Osteoblast (primary cell): ENCODE data around the gene SLC66A1. TPM values are rescaled to one million over a fixed set of nuclear protein-coding genes. Genes with fewer than 3 reads are reported as not detected.

Source experiments
- DNase-seq: peaks from one replicate; pipeline ENCODE4 v3.0.0; 2011; ENCODE audit warnings: low spot score, mixed read lengths; ENCODE audit not compliant: insufficient read length; ENCODE audit errors: missing footprints
- H2AFZ ChIP-seq: 2 replicates; pipeline ENCODE4 v1.6.0; 2011; ENCODE audit warnings: mild to moderate bottlenecking, low read length
- H3K27ac ChIP-seq: 2 replicates; pipeline ENCODE4 v1.5.1; 2011; ENCODE audit warnings: mild to moderate bottlenecking, low read depth, low read length, moderate library complexity
- H3K27me3 ChIP-seq: 2 replicates; pipeline ENCODE4 v1.6.0; 2012; ENCODE audit warnings: mild to moderate bottlenecking, control low read depth, inconsistent platforms, low read length, moderate library complexity; ENCODE audit not compliant: insufficient read depth
- H3K36me3 ChIP-seq: 2 replicates; pipeline ENCODE4 v1.5.1; 2011; ENCODE audit warnings: mild to moderate bottlenecking, low read length, control low read depth, moderate library complexity; ENCODE audit not compliant: insufficient read depth
- H3K4me1 ChIP-seq: 2 replicates; pipeline ENCODE4 v1.5.1; 2011; ENCODE audit warnings: mild to moderate bottlenecking, low read length, control low read depth, moderate library complexity; ENCODE audit not compliant: insufficient read depth
- H3K4me2 ChIP-seq: 2 replicates; pipeline ENCODE4 v1.6.0; 2011; ENCODE audit warnings: mild to moderate bottlenecking, low read length; ENCODE audit not compliant: insufficient read depth
- H3K4me3 ChIP-seq: fragments of 200-600 bp; sonication (generic); 3 replicates; pipeline ENCODE4 v1.5.1; 2012; ENCODE audit warnings: mild to moderate bottlenecking, low read length, inconsistent platforms; ENCODE audit not compliant: insufficient read depth
- H3K79me2 ChIP-seq: 2 replicates; pipeline ENCODE4 v1.6.0; 2012; ENCODE audit warnings: mild to moderate bottlenecking, low read length, control low read depth, inconsistent platforms; ENCODE audit not compliant: insufficient read depth
- H3K9me3 ChIP-seq: 2 replicates; pipeline ENCODE4 v1.5.1; 2011; ENCODE audit warnings: low read depth, low read length, control low read depth
- H4K20me1 ChIP-seq: 2 replicates; pipeline ENCODE4 v1.6.0; 2012; ENCODE audit warnings: mild to moderate bottlenecking, low read length, control low read depth; ENCODE audit not compliant: insufficient read depth
- total RNA-seq: library from RNA; depleted of rRNA; stranded (reverse); fragments of >200 nt; gene quantifications from 2 replicates; pipeline ENCODE4 v1.2.3, GENCODE V29; 2012
- TF ChIP-seq, protein P1 (sequence below): IDR thresholded peaks from 2 replicates; pipeline ENCODE4 v1.5.1; 2011; ENCODE audit warnings: mild to moderate bottlenecking, low read depth, low read length, moderate library complexity; ENCODE audit errors: extremely low read depth

The SLC66A1 gene
- total RNA-seq, 1 donor, result 32.6 TPM

DNA sequence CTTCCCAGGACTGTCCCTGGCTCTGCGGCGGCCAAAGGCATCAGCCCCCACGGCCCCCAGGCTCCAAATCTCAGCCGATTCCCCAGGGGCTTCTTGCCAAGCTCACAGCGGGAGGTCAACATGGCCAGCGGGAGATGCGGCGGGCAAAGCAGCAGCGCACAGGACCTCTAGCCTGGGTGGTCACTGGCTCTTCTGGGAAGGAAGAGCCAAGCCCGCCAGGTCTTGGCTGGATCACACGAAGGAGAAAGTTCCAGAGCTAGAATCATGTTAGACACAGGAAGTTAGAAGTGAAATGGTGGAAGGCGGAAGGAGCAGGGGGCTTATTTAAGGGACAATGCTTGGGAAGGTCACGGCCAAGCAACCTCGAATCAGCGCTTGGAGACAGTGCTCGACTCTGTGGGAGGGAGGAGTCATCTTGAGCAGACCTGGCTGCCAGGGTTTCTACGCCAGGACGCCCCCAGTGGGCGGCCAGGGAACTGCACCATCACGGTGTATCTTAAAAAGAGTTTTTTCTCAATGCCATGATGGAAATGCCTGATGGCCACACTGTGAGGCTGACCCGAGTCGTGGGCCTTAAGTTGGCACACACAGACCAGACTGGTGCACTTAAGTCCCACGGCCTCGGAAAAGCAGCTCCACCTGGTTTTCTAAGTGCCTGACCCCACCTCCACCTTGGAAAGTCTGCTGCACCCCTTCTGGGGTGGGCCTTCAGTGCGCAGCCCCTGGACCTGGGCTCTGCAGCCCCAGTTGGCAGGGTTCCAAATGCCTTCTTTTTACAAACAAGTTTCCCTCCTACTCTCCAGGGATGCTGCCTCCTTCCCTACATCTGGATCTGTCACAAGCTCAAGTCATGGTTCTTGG is 29.3 kb downstream of the SLC66A1 start:
- Histone ChIP-seq H3K79me2 (no peaks in the 10 kb centered on the region), H3K27me3 (no peaks in the 10 kb centered on the region), H3K27ac (no peak overlapping the region), H2AFZ (no peak overlapping the region), H4K20me1 (peaks cover 46% of the 10 kb centered on the region), H3K36me3 (peaks cover 59% of the 10 kb centered on the region), H3K4me2 (no peak overlapping the region), H3K4me1 (no peaks in the 10 kb centered on the region), H3K9me3 (no peaks in the 10 kb centered on the region), H3K4me3 (no peak overlapping the region)
- TF ChIP-seq, protein P1, sequence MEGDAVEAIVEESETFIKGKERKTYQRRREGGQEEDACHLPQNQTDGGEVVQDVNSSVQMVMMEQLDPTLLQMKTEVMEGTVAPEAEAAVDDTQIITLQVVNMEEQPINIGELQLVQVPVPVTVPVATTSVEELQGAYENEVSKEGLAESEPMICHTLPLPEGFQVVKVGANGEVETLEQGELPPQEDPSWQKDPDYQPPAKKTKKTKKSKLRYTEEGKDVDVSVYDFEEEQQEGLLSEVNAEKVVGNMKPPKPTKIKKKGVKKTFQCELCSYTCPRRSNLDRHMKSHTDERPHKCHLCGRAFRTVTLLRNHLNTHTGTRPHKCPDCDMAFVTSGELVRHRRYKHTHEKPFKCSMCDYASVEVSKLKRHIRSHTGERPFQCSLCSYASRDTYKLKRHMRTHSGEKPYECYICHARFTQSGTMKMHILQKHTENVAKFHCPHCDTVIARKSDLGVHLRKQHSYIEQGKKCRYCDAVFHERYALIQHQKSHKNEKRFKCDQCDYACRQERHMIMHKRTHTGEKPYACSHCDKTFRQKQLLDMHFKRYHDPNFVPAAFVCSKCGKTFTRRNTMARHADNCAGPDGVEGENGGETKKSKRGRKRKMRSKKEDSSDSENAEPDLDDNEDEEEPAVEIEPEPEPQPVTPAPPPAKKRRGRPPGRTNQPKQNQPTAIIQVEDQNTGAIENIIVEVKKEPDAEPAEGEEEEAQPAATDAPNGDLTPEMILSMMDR, result peak; percentile 94
- DNase-seq, result peak; percentile 98

DNA sequence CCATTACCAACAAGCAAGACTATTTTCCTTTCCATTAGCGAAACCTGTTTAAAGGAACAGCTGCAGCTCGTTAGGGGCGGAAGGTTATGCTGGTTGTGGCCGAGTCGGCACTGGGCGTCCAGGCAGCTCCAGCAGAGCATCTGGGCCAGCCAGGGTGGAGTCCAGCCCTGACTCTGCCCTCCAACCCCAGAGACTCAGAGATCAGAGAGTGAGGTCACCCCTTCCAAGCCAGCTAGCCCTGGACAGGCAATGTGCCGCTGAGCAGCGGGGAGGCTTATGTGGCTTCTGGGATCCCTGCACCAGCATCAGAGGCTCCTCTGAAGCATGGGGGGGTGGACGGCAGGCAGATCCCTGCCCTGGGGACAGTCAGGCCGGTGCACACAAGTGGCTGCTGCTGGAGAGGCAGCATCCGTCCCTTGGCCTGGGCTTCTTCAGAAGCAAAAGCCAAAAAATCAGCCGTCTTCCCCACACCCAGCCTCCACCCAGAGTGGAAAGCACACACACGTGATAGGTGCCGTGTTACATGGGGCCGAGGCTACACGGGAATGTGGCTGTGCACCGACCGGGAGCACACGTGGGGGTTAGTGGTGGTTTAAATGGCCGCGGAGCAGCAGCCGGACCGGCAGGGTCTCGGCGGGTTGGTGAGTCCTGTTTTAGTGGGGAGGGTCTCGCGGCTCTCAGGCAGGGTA is 30.1 kb downstream of the SLC66A1 start:
- no peak overlapping the region for H3K4me2 ChIP-seq
- TF ChIP-seq, protein P1, result no peak
- H3K27ac ChIP-seq, result no peak overlapping the region
- peaks cover 41% of the 10 kb centered on the region for H4K20me1 ChIP-seq
- DNase-seq, result no peak
- H2AFZ ChIP-seq, result no peak overlapping the region
- no peaks in the 10 kb centered on the region for H3K9me3 ChIP-seq
- peaks cover under 1% of the 10 kb centered on the region for H3K79me2 ChIP-seq
- H3K27me3 ChIP-seq, result no peaks in the 10 kb centered on the region
- H3K36me3 ChIP-seq, result peaks cover 61% of the 10 kb centered on the region
- no peaks in the 10 kb centered on the region for H3K4me1 ChIP-seq
- H3K4me3 ChIP-seq, result no peak overlapping the region

DNA sequence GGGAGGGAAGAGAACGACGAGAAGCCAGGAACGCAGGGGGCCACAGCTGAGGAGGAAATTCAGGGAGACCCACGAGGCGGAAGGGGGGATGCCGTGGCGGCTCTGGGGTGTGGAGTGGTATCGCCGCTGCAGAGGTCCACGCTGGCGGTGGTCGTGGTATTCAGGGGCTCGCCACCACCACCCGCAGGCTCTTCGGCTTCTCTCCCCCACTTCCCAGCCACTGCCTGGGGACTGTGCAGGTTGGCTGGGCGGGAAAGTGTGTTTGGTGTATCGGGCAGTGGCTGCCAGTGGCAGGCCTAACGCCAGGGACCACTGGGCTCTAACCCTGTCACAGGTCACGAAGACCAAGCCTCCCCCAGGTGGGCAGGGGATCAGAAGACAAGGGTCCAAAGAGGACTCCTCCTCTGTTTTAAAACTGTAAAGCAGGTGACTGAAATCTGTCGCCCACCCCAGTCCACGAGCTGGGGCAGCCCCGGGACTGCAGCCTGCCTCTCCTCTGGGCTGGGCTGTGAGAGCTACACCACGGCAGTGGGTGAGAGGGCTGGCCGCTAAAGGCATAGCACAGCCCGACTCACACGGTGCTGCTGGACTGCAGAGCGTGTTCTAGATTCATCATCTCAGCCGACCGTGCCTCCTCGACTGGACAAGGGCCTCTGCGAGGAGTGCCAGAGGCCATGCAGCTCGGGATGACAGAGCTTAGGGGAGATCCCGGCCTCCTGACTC is 30.9 kb downstream of the SLC66A1 start:
- H3K27ac ChIP-seq, result no peak overlapping the region
- H3K79me2 ChIP-seq, result peaks cover 3% of the 10 kb centered on the region
- DNase-seq, result no peak
- TF ChIP-seq, protein P1, result no peak
- no peak overlapping the region for H3K4me2 ChIP-seq
- no peak overlapping the region for H3K4me3 ChIP-seq
- no peaks in the 10 kb centered on the region for H3K27me3 ChIP-seq
- H3K36me3 ChIP-seq, result peaks cover 67% of the 10 kb centered on the region
- no peaks in the 10 kb centered on the region for H3K9me3 ChIP-seq
- no peak overlapping the region for H2AFZ ChIP-seq
- peaks cover 41% of the 10 kb centered on the region for H4K20me1 ChIP-seq
- H3K4me1 ChIP-seq, result no peaks in the 10 kb centered on the region
